Measurements from ENCODE around the gene TNFRSF4. TPM values are rescaled to one million over a fixed set of nuclear protein-coding genes. Genes with fewer than 3 reads are reported as not detected.

Gene TNFRSF4
- total RNA-seq, 2 experiments from 2014 or later: 1.1 TPM; not detected in 1

GRCh38 chr1:1171546-1172340, 42.2 kb downstream of the TNFRSF4 start:
- no peak for DNase-seq (ENCODE audit: low spot score)
- no TSS peak for BruUV-seq (replicated peaks)

DNA sequence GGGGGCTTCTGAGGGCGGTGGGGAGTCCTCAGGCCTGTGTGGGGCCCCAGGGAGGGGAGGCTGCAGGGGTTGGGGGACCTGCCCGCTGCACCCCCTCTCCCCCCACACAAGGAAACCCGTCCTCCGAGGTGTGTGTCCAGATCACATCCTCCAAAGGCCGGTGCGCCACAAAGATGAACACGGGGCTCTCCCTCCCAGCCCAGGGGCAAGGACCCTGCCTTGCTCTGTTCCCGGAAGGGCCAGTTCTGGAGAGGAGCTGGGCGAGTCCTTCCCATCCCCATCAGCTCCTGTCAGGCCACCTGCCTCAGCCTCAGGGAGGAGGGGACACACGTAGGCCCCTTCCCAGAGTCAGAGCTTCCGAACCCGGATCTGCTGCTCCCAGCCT, 42.8 kb downstream of the TNFRSF4 start:
- ChIA-PET CTCF (ENCODE audit: unreplicated experiment) (no interaction called here), POLR2A (no interaction called here)
- DNase-seq (ENCODE audit: low spot score): no peak
- Histone ChIP-seq H3K4me3 (ENCODE audit: low read depth, low read length, poor library complexity, severe bottlenecking) (no peak overlapping the region), H3K9me2 (ENCODE audit: insufficient read depth, low read length) (no peaks in the 10 kb centered on the region), H3K9me3 (ENCODE audit: low read length) (no peaks in the 10 kb centered on the region), H4K20me1 (ENCODE audit: insufficient read depth, low read length) (no peaks in the 10 kb centered on the region), H3K4me1 (ENCODE audit: insufficient read depth, low read length, poor library complexity, severe bottlenecking) (no peaks in the 10 kb centered on the region), H3K4me2 (ENCODE audit: low read length) (no peak overlapping the region), H3K27ac (ENCODE audit: low read depth, low read length, poor library complexity, severe bottlenecking) (no peak overlapping the region), H3K36me3 (ENCODE audit: insufficient read depth, low read length) (no peaks in the 10 kb centered on the region), H3K79me2 (ENCODE audit: insufficient read depth, low read depth, low read length) (no peaks in the 10 kb centered on the region), H2AFZ (ENCODE audit: low read length) (no peak overlapping the region)
- TF ChIP-seq CTCF (conservative IDR thresholded peaks at IDR 0.05; ENCODE audit: low read length) (no peak), EZH2phosphoT487 (IDR thresholded peaks at IDR 0.05; ENCODE audit: borderline replicate concordance, low read depth, low read length) (no peak)
- no TSS peak for BruUV-seq (replicated peaks)
- intact Hi-C loops (cut with micrococcal nuclease; ENCODE audit: unreplicated experiment): no loop called here

More at GRCh38 chr1:1171546-1172340, 42.2 kb downstream of the TNFRSF4 start:
- Histone ChIP-seq H3K36me3 (ENCODE audit: insufficient read depth, low read length) (no peaks in the 10 kb centered on the region), H3K79me2 (ENCODE audit: insufficient read depth, low read depth, low read length) (no peaks in the 10 kb centered on the region), H4K20me1 (ENCODE audit: insufficient read depth, low read length) (no peaks in the 10 kb centered on the region), H3K4me3 (ENCODE audit: low read depth, low read length, poor library complexity, severe bottlenecking) (no peak overlapping the region), H3K4me2 (ENCODE audit: low read length) (no peak overlapping the region), H3K9me2 (ENCODE audit: insufficient read depth, low read length) (no peaks in the 10 kb centered on the region), H3K9me3 (ENCODE audit: low read length) (no peaks in the 10 kb centered on the region), H3K27ac (ENCODE audit: low read depth, low read length, poor library complexity, severe bottlenecking) (no peak overlapping the region), H3K4me1 (ENCODE audit: insufficient read depth, low read length, poor library complexity, severe bottlenecking) (no peaks in the 10 kb centered on the region), H2AFZ (ENCODE audit: low read length) (no peak overlapping the region)
- TF ChIP-seq EZH2phosphoT487 (IDR thresholded peaks at IDR 0.05; ENCODE audit: borderline replicate concordance, low read depth, low read length) (no peak), CTCF (conservative IDR thresholded peaks at IDR 0.05; ENCODE audit: low read length) (no peak)
- intact Hi-C loops (cut with micrococcal nuclease; ENCODE audit: unreplicated experiment): no loop called here
- ChIA-PET CTCF (ENCODE audit: unreplicated experiment) (no interaction called here), POLR2A (no interaction called here)

Data from OCI-LY7 (cell line).